Osteoblast (primary cell): ENCODE data around the gene FGFRL1. TPM values are rescaled to one million over a fixed set of nuclear protein-coding genes. Genes with fewer than 3 reads are reported as not detected.

Source experiments
- DNase-seq: peaks from one replicate; pipeline ENCODE4 v3.0.0; 2011; ENCODE audit warnings: low spot score, mixed read lengths; ENCODE audit not compliant: insufficient read length; ENCODE audit errors: missing footprints
- H2AFZ ChIP-seq: 2 replicates; pipeline ENCODE4 v1.6.0; 2011; ENCODE audit warnings: mild to moderate bottlenecking, low read length
- H3K27ac ChIP-seq: 2 replicates; pipeline ENCODE4 v1.5.1; 2011; ENCODE audit warnings: mild to moderate bottlenecking, low read depth, low read length, moderate library complexity
- H3K27me3 ChIP-seq: 2 replicates; pipeline ENCODE4 v1.6.0; 2012; ENCODE audit warnings: mild to moderate bottlenecking, control low read depth, inconsistent platforms, low read length, moderate library complexity; ENCODE audit not compliant: insufficient read depth
- H3K36me3 ChIP-seq: 2 replicates; pipeline ENCODE4 v1.5.1; 2011; ENCODE audit warnings: mild to moderate bottlenecking, low read length, control low read depth, moderate library complexity; ENCODE audit not compliant: insufficient read depth
- H3K4me1 ChIP-seq: 2 replicates; pipeline ENCODE4 v1.5.1; 2011; ENCODE audit warnings: mild to moderate bottlenecking, low read length, control low read depth, moderate library complexity; ENCODE audit not compliant: insufficient read depth
- H3K4me2 ChIP-seq: 2 replicates; pipeline ENCODE4 v1.6.0; 2011; ENCODE audit warnings: mild to moderate bottlenecking, low read length; ENCODE audit not compliant: insufficient read depth
- H3K4me3 ChIP-seq: fragments of 200-600 bp; sonication (generic); 3 replicates; pipeline ENCODE4 v1.5.1; 2012; ENCODE audit warnings: mild to moderate bottlenecking, low read length, inconsistent platforms; ENCODE audit not compliant: insufficient read depth
- H3K79me2 ChIP-seq: 2 replicates; pipeline ENCODE4 v1.6.0; 2012; ENCODE audit warnings: mild to moderate bottlenecking, low read length, control low read depth, inconsistent platforms; ENCODE audit not compliant: insufficient read depth
- H3K9me3 ChIP-seq: 2 replicates; pipeline ENCODE4 v1.5.1; 2011; ENCODE audit warnings: low read depth, low read length, control low read depth
- H4K20me1 ChIP-seq: 2 replicates; pipeline ENCODE4 v1.6.0; 2012; ENCODE audit warnings: mild to moderate bottlenecking, low read length, control low read depth; ENCODE audit not compliant: insufficient read depth
- CTCF ChIP-seq: IDR thresholded peaks from 2 replicates; pipeline ENCODE4 v1.5.1; 2011; ENCODE audit warnings: mild to moderate bottlenecking, low read depth, low read length, moderate library complexity; ENCODE audit errors: extremely low read depth
- total RNA-seq: library from RNA; depleted of rRNA; stranded (reverse); fragments of >200 nt; gene quantifications from 2 replicates; pipeline ENCODE4 v1.2.3, GENCODE V29; 2012

Gene FGFRL1
- total RNA-seq, 1 donor = 30.8 TPM

- no peaks in the 10 kb centered on the region for H3K36me3 ChIP-seq
- peaks cover 9% of the 10 kb centered on the region for H3K79me2 ChIP-seq
- no peaks in the 10 kb centered on the region for H3K27me3 ChIP-seq
- no peak for TF ChIP-seq CTCF
- peaks cover 22% of the 10 kb centered on the region for H3K4me1 ChIP-seq
- no peaks in the 10 kb centered on the region for H3K9me3 ChIP-seq
- no peak overlapping the region for H2AFZ ChIP-seq
- no peak overlapping the region for H3K27ac ChIP-seq
- no peak for DNase-seq
- H3K4me2 ChIP-seq = no peak overlapping the region
- H4K20me1 ChIP-seq = peaks cover 26% of the 10 kb centered on the region
- no peak overlapping the region for H3K4me3 ChIP-seq
Observed at GRCh38 chr4:989722-990471, 21.5 kb upstream of the FGFRL1 start.

GRCh38 chr4:990746-991367 is 20.6 kb upstream of the FGFRL1 start:
- Histone ChIP-seq H3K9me3 (no peaks in the 10 kb centered on the region), H3K4me2 (no peak overlapping the region), H3K79me2 (peaks cover 8% of the 10 kb centered on the region), H3K27me3 (no peaks in the 10 kb centered on the region), H3K4me1 (peaks cover 14% of the 10 kb centered on the region), H4K20me1 (peaks cover 27% of the 10 kb centered on the region), H3K4me3 (no peak overlapping the region), H3K27ac (no peak overlapping the region), H3K36me3 (no peaks in the 10 kb centered on the region), H2AFZ (no peak overlapping the region)
- no peak for TF ChIP-seq CTCF
- DNase-seq = no peak

GRCh38 chr4:991451-992296 is 19.8 kb upstream of the FGFRL1 start:
- peaks cover 6% of the 10 kb centered on the region for H3K4me1 ChIP-seq
- H3K27ac ChIP-seq = no peak overlapping the region
- H3K36me3 ChIP-seq = no peaks in the 10 kb centered on the region

More at GRCh38 chr4:991451-992296, 19.8 kb upstream of the FGFRL1 start:
- H4K20me1 ChIP-seq = peaks cover 30% of the 10 kb centered on the region
- H3K4me3 ChIP-seq = no peak overlapping the region
- H3K79me2 ChIP-seq = peaks cover 7% of the 10 kb centered on the region
- no peak for DNase-seq
- no peak overlapping the region for H3K4me2 ChIP-seq
- peaks cover 1% of the 10 kb centered on the region for H3K27me3 ChIP-seq
- H3K9me3 ChIP-seq = no peaks in the 10 kb centered on the region
- TF ChIP-seq CTCF = no peak
- H2AFZ ChIP-seq = no peak overlapping the region
